Type B pancreatic cell (in vitro differentiated cells): ENCODE measurements around the gene ZBBX. TPM values are rescaled to one million over a fixed set of nuclear protein-coding genes. Genes with fewer than 3 reads are reported as not detected.
A peak's percentile ranks its signal among the peaks of the same experiment; 100 is the strongest.

Experiments
- DNase-seq: peaks from one replicate; pipeline ENCODE4 v3.0.0; 2021; ENCODE audit warnings: mixed read lengths; ENCODE audit not compliant: unreplicated experiment; ENCODE audit errors: extremely low spot score
- H3K27ac Mint-ChIP-seq: 2 replicates; pipeline ENCODE4 v1.8.0; 2021; ENCODE audit warnings: mild to moderate bottlenecking, mixed read lengths
- H3K27me3 Mint-ChIP-seq: 2 replicates; pipeline ENCODE4 v1.8.0; 2021; ENCODE audit warnings: mixed read lengths
- H3K36me3 Mint-ChIP-seq: 2 replicates; pipeline ENCODE4 v1.8.0; 2021; ENCODE audit warnings: mixed read lengths
- H3K4me1 Mint-ChIP-seq: one replicate; pipeline ENCODE4 v1.8.0; 2021; ENCODE audit warnings: mixed read lengths; ENCODE audit not compliant: unreplicated experiment
- H3K4me3 Mint-ChIP-seq: 2 replicates; pipeline ENCODE4 v1.8.0; 2021; ENCODE audit warnings: mild to moderate bottlenecking, mixed read lengths
- H3K9me3 Mint-ChIP-seq: 2 replicates; pipeline ENCODE4 v1.8.0; 2021; ENCODE audit warnings: mixed read lengths
- CTCF ChIP-seq: fragments of 200-600 bp; sonication (generic); conservative IDR thresholded peaks from 2 replicates; pipeline ENCODE4 v1.5.0; 2021; ENCODE audit warnings: antibody characterized with exemption, mild to moderate bottlenecking
- total RNA-seq: library from RNA; stranded (reverse); gene quantifications from 2 replicates; pipeline ENCODE4 v1.2.1, GENCODE V29; 2021; ENCODE audit warnings: low replicate concordance

The ZBBX gene
- total RNA-seq, 1 donor from 2014 or later: 3.8 TPM

- TF ChIP-seq CTCF: no peak
- Mint-ChIP-seq H3K27ac (no peak overlapping the region), H3K36me3 (no peaks in the 10 kb centered on the region), H3K4me1 (no peaks in the 10 kb centered on the region), H3K4me3 (no peak overlapping the region), H3K9me3 (peaks cover 7% of the 10 kb centered on the region), H3K27me3 (no peaks in the 10 kb centered on the region)
- no peak for DNase-seq
These were observed 18.8 kb downstream of the ZBBX start for GRCh38 chr3:167361306-167361705.

GRCh38 chr3:167355446-167355845, 24.7 kb downstream of the ZBBX start:
- Mint-ChIP-seq H3K27ac (no peak overlapping the region), H3K4me1 (no peaks in the 10 kb centered on the region), H3K9me3 (peaks cover 7% of the 10 kb centered on the region), H3K4me3 (no peak overlapping the region), H3K27me3 (no peaks in the 10 kb centered on the region), H3K36me3 (no peaks in the 10 kb centered on the region)
- no peak for TF ChIP-seq CTCF
- DNase-seq: no peak

- Mint-ChIP-seq H3K4me1 (no peaks in the 10 kb centered on the region), H3K9me3 (peaks cover 7% of the 10 kb centered on the region), H3K36me3 (no peaks in the 10 kb centered on the region), H3K4me3 (no peak overlapping the region), H3K27ac (no peak overlapping the region), H3K27me3 (no peaks in the 10 kb centered on the region)
- no peak for DNase-seq
- TF ChIP-seq CTCF: no peak
These were observed 25.3 kb downstream of the ZBBX start for GRCh38 chr3:167354751-167355150.

GRCh38 chr3:167350245-167350862, 29.7 kb downstream of the ZBBX start:
- no peaks in the 10 kb centered on the region for H3K9me3 Mint-ChIP-seq
- H3K27me3 Mint-ChIP-seq: no peaks in the 10 kb centered on the region
- no peak for DNase-seq
- no peak overlapping the region for H3K4me3 Mint-ChIP-seq
- no peak overlapping the region for H3K27ac Mint-ChIP-seq
- H3K4me1 Mint-ChIP-seq: no peaks in the 10 kb centered on the region
- TF ChIP-seq CTCF: peak; percentile 91
- H3K36me3 Mint-ChIP-seq: no peaks in the 10 kb centered on the region

GRCh38 chr3:167346171-167346570, 33.9 kb downstream of the ZBBX start:
- no peak for TF ChIP-seq CTCF
- H3K36me3 Mint-ChIP-seq: no peaks in the 10 kb centered on the region
- H3K4me1 Mint-ChIP-seq: no peaks in the 10 kb centered on the region
- H3K27me3 Mint-ChIP-seq: peaks cover 4% of the 10 kb centered on the region
- no peak overlapping the region for H3K27ac Mint-ChIP-seq
- H3K9me3 Mint-ChIP-seq: no peaks in the 10 kb centered on the region
- no peak overlapping the region for H3K4me3 Mint-ChIP-seq
- no peak for DNase-seq
